Choroid plexus epithelial cell (primary cell): ENCODE data around the gene TRIM24.
A peak's percentile ranks its signal among the peaks of the same experiment; 100 is the strongest.

Experiments
- DNase-seq: peaks from one replicate; pipeline ENCODE4 v3.0.0-alpha.2; 2010; ENCODE audit warnings: low read depth
- H3K4me3 ChIP-seq: 2 replicates; pipeline ENCODE4 v1.5.1; 2011; ENCODE audit warnings: low read depth, mild to moderate bottlenecking, control low read depth, low read length, moderate library complexity
- CTCF ChIP-seq: conservative IDR thresholded peaks from 2 replicates; pipeline ENCODE4 v1.5.1; 2011; ENCODE audit warnings: low read depth, mild to moderate bottlenecking, control low read depth, inconsistent platforms, low read length, moderate library complexity

The TRIM24 gene

GRCh38 chr7:138564365-138564764, 104.3 kb downstream of the TRIM24 start:
- H3K4me3 ChIP-seq = no peak overlapping the region
- TF ChIP-seq CTCF = no peak
- DNase-seq = peak; percentile 36

GRCh38 chr7:138565071-138565450, 105.0 kb downstream of the TRIM24 start:
- no peak for TF ChIP-seq CTCF
- no peak overlapping the region for H3K4me3 ChIP-seq
- DNase-seq = no peak

DNA sequence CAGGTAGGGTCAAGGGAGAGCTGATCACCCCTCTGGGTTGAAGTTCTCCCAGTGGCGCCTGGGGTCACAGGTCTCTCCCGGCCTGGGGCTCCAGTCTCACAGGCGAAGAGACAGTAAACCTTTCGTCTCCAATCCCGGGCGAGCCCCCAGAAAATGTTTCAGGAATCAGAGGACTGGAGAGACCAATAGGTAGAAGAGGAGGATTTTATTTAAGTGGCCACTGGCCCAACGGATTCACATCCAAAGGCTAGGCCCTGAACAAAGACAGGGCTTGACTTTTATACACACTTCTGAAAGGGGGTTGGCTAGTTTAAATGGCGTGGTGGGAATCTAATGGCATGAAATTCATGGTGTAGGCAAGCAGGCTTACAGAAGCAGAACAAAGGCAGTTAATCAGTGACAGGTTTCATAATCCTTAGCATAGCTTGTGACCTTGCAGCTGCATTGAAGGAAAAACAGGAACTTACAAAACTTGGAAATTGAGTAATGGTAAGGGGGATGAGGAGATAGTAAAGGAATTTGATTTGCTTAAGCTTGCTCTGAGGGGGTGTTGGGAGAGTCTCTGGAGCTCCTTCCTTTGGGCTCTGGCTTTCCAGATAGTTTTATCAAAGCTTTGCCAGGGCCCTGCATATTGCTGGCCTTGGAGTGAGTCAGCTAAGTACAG, 105.5 kb downstream of the TRIM24 start:
- no peak overlapping the region for H3K4me3 ChIP-seq
- no peak for TF ChIP-seq CTCF
- DNase-seq = peak; percentile 77

GRCh38 chr7:138568655-138569054, 108.6 kb downstream of the TRIM24 start:
- TF ChIP-seq CTCF = no peak
- no peak overlapping the region for H3K4me3 ChIP-seq
- DNase-seq = no peak

DNA sequence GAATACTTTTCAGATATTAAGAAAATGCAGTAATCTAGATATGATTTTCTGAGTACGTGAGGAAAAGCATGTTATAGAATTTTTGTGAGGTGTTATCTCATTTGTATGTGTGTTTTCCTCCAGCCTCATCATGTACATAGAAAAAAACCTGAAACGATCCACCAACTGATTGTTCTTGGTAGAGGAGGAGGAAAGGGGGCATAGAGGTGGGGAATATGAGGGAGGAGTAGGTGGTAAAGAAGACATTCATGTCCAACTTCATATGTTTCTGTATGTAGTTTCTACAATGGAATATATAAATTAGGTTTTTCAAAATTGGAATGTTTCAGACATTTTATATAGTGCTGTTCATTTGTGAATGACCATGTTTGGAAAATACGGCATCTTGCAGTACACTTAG, 109.4 kb downstream of the TRIM24 start:
- TF ChIP-seq CTCF = no peak
- DNase-seq = no peak
- no peak overlapping the region for H3K4me3 ChIP-seq

GRCh38 chr7:138570715-138571114, 110.7 kb downstream of the TRIM24 start:
- no peak for DNase-seq
- H3K4me3 ChIP-seq = no peak overlapping the region
- TF ChIP-seq CTCF = no peak

DNA sequence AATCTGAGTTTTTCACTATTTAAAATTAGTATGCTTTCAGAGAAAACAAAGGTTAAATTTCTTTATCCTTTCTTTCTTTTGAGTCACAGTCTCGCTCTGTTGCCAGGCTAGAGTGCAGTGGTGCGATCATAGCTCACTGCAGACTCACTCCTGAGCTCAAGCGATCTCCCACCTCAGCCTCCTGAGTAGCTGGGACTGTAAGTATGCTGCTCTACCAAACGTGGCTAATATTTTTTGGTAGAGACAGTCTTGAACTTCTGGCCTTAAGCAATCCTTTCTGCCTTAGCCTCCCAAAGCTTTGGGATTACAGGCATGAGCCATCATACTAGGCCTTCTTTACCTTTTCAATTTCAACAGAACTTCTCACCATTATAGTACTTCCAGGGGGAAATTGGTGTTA, 113.7 kb downstream of the TRIM24 start:
- no peak for TF ChIP-seq CTCF
- H3K4me3 ChIP-seq = no peak overlapping the region
- DNase-seq = no peak
